ENCODE data around the gene SCOC.

Gene SCOC

DNA sequence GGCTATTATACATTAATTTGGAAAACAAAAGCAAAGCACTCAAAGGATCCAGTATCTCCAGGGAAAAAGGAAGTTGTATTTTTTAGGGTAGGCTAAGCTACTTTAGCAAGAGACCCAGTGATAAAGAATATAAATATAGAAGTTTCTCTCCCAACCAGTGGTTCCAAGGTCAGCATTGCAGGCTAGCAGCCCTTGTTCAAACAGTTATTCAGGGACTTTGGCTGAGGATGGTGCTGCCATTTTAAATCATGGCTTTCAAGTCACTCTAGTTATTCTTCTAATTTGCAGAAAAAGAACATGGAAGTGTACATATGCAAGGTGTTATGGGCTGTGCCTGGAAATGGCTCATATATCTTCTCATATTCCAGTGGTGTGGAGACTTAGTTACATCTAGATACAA is 9.3 kb downstream of the SCOC start:
- no peak overlapping the region for H3K9ac ChIP-seq

GRCh38 chr4:140388015-140388414 is 14.6 kb downstream of the SCOC start:
- no peak overlapping the region for H3K4me3 ChIP-seq (IDR thresholded peaks at IDR 0.05; ENCODE audit: insufficient read depth, low read depth, low read length)
- no peak overlapping the region for H3K4me2 ChIP-seq
- H4K20me1 ChIP-seq (ENCODE audit: insufficient read depth): no peaks in the 10 kb centered on the region
- no peak overlapping the region for H3K27ac ChIP-seq
- TF ChIP-seq CTCF (conservative IDR thresholded peaks at IDR 0.05; ENCODE audit: low read depth, low read length): no peak
- no peaks in the 10 kb centered on the region for H3K79me2 ChIP-seq (ENCODE audit: insufficient read depth, low read depth)
- no peaks in the 10 kb centered on the region for H3K27me3 ChIP-seq (ENCODE audit: insufficient read depth, low read depth)
- no peak overlapping the region for H3K9ac ChIP-seq
- no peak overlapping the region for H2AFZ ChIP-seq (ENCODE audit: low read depth)
- H3K36me3 ChIP-seq (ENCODE audit: insufficient read depth): no peaks in the 10 kb centered on the region
- H3K4me1 ChIP-seq (ENCODE audit: low read depth, poor library complexity, severe bottlenecking): no peaks in the 10 kb centered on the region

More for the DNA sequence above, 9.3 kb downstream of the SCOC start:
- H2AFZ ChIP-seq (ENCODE audit: low read depth): no peak overlapping the region
- no peak overlapping the region for H3K4me3 ChIP-seq (IDR thresholded peaks at IDR 0.05; ENCODE audit: insufficient read depth, low read depth, low read length)
- TF ChIP-seq CTCF (conservative IDR thresholded peaks at IDR 0.05; ENCODE audit: low read depth, low read length): no peak
- no peaks in the 10 kb centered on the region for H4K20me1 ChIP-seq (ENCODE audit: insufficient read depth)
- H3K36me3 ChIP-seq (ENCODE audit: insufficient read depth): no peaks in the 10 kb centered on the region
- H3K27ac ChIP-seq: no peak overlapping the region
- no peaks in the 10 kb centered on the region for H3K27me3 ChIP-seq (ENCODE audit: insufficient read depth, low read depth)
- no peaks in the 10 kb centered on the region for H3K79me2 ChIP-seq (ENCODE audit: insufficient read depth, low read depth)
- no peak overlapping the region for H3K4me2 ChIP-seq
- no peaks in the 10 kb centered on the region for H3K4me1 ChIP-seq (ENCODE audit: low read depth, poor library complexity, severe bottlenecking)

GRCh38 chr4:140395668-140396067 is 22.2 kb downstream of the SCOC start:
- no peaks in the 10 kb centered on the region for H3K36me3 ChIP-seq (ENCODE audit: insufficient read depth)
- H3K4me3 ChIP-seq (IDR thresholded peaks at IDR 0.05; ENCODE audit: insufficient read depth, low read depth, low read length): no peak overlapping the region
- no peaks in the 10 kb centered on the region for H4K20me1 ChIP-seq (ENCODE audit: insufficient read depth)
- H3K4me2 ChIP-seq: no peak overlapping the region
- no peak overlapping the region for H3K9ac ChIP-seq
- no peaks in the 10 kb centered on the region for H3K79me2 ChIP-seq (ENCODE audit: insufficient read depth, low read depth)
- no peaks in the 10 kb centered on the region for H3K27me3 ChIP-seq (ENCODE audit: insufficient read depth, low read depth)
- no peak overlapping the region for H2AFZ ChIP-seq (ENCODE audit: low read depth)
- no peak overlapping the region for H3K27ac ChIP-seq
- no peaks in the 10 kb centered on the region for H3K4me1 ChIP-seq (ENCODE audit: low read depth, poor library complexity, severe bottlenecking)
- TF ChIP-seq CTCF (conservative IDR thresholded peaks at IDR 0.05; ENCODE audit: low read depth, low read length): no peak

DNA sequence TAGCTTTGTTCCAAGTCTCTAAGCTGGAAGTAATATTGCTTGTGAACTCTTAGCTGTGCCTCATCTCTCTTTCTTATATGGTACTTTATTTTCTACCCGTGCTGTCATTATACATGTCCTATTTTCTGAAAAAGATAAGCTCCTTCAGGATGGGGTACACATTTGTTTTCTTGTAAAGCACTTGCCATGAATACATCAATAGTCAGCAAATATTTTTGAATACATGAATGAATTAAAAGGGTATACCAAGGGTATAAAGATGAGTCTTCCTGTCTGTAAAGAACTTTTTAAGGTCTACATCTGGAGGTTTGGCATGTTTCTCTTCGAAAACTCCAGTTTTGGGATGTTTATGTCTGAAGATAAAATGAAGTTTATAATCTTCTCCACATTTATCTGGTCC is 26.7 kb downstream of the SCOC start:
- H3K79me2 ChIP-seq (ENCODE audit: insufficient read depth, low read depth): no peaks in the 10 kb centered on the region
- H3K27me3 ChIP-seq (ENCODE audit: insufficient read depth, low read depth): no peaks in the 10 kb centered on the region
- H3K4me1 ChIP-seq (ENCODE audit: low read depth, poor library complexity, severe bottlenecking): no peaks in the 10 kb centered on the region
- H3K4me2 ChIP-seq: no peak overlapping the region
- TF ChIP-seq CTCF (conservative IDR thresholded peaks at IDR 0.05; ENCODE audit: low read depth, low read length): no peak
- no peaks in the 10 kb centered on the region for H4K20me1 ChIP-seq (ENCODE audit: insufficient read depth)
- no peak overlapping the region for H3K4me3 ChIP-seq (IDR thresholded peaks at IDR 0.05; ENCODE audit: insufficient read depth, low read depth, low read length)
- H3K36me3 ChIP-seq (ENCODE audit: insufficient read depth): no peaks in the 10 kb centered on the region
- no peak overlapping the region for H3K9ac ChIP-seq
- H2AFZ ChIP-seq (ENCODE audit: low read depth): no peak overlapping the region
- H3K27ac ChIP-seq: no peak overlapping the region
